H9 (cell line): ENCODE measurements around the gene ZNF80. TPM values are rescaled to one million over a fixed set of nuclear protein-coding genes. Genes with fewer than 3 reads are reported as not detected.

Experiments
- DNase-seq: peaks from one replicate; pipeline ENCODE4 v3.0.0-alpha.2; 2017
- H2AFZ ChIP-seq: one replicate; pipeline ENCODE4 v1.6.1; 2013; ENCODE audit warnings: mild to moderate bottlenecking, low read length, control low read depth, moderate library complexity
- H2AK5ac ChIP-seq: 2 replicates; pipeline ENCODE4 v1.6.1; 2013; ENCODE audit warnings: low read length, control low read depth, mixed read lengths; ENCODE audit not compliant: insufficient read length
- H2BK120ac ChIP-seq: one replicate; pipeline ENCODE4 v1.6.1; 2013; ENCODE audit warnings: low read depth, mild to moderate bottlenecking, low read length, control low read depth, inconsistent platforms; ENCODE audit not compliant: poor library complexity, severe bottlenecking
- H2BK12ac ChIP-seq: 2 replicates; pipeline ENCODE4 v1.6.1; 2013; ENCODE audit warnings: low read length, control low read depth, mixed read lengths, low read depth; ENCODE audit not compliant: insufficient read length
- H2BK15ac ChIP-seq: 2 replicates; pipeline ENCODE4 v1.6.1; 2013; ENCODE audit warnings: low read depth, low read length, control low read depth
- H2BK20ac ChIP-seq: one replicate; pipeline ENCODE4 v1.6.1; 2013; ENCODE audit warnings: low read depth, mild to moderate bottlenecking, low read length, control low read depth, inconsistent platforms; ENCODE audit not compliant: poor library complexity, severe bottlenecking
- H2BK5ac ChIP-seq: 2 replicates; pipeline ENCODE4 v1.6.1; 2013; ENCODE audit warnings: low read length, control low read depth, mixed read lengths; ENCODE audit not compliant: insufficient read length
- H3K14ac ChIP-seq: 2 replicates; pipeline ENCODE4 v1.6.1; 2013; ENCODE audit warnings: low read length, control low read depth; ENCODE audit not compliant: insufficient read depth
- H3K18ac ChIP-seq: 2 replicates; pipeline ENCODE4 v1.6.1; 2013; ENCODE audit warnings: low read depth, mild to moderate bottlenecking, mixed read lengths, low read length, control low read depth; ENCODE audit not compliant: insufficient read length
- H3K23ac ChIP-seq: 2 replicates; pipeline ENCODE4 v1.6.1; 2013; ENCODE audit warnings: low read length, control low read depth, mixed read lengths, low read depth; ENCODE audit not compliant: insufficient read length
- H3K23me2 ChIP-seq: 2 replicates; pipeline ENCODE4 v1.6.1; 2013; ENCODE audit warnings: low read depth, mild to moderate bottlenecking, mixed read lengths, low read length, control low read depth; ENCODE audit not compliant: insufficient read length, poor library complexity, severe bottlenecking
- H3K27ac ChIP-seq: 2 replicates; pipeline ENCODE4 v1.5.1; 2013; ENCODE audit warnings: low read length, control low read depth, mixed read lengths, low read depth; ENCODE audit not compliant: insufficient read length
- H3K27me3 ChIP-seq: 2 replicates; pipeline ENCODE4 v1.6.1; 2013; ENCODE audit warnings: low read length, control low read depth, inconsistent platforms; ENCODE audit not compliant: insufficient read depth
- H3K4ac ChIP-seq: 2 replicates; pipeline ENCODE4 v1.6.1; 2013; ENCODE audit warnings: low read depth, mild to moderate bottlenecking, control low read depth, inconsistent platforms, low read length, moderate library complexity
- H3K4me1 ChIP-seq: 2 replicates; pipeline ENCODE4 v1.6.1; 2013; ENCODE audit warnings: low read length, control low read depth, inconsistent platforms; ENCODE audit not compliant: insufficient read depth
- H3K4me2 ChIP-seq: 2 replicates; pipeline ENCODE4 v1.6.1; 2013; ENCODE audit warnings: low read length, control low read depth, mixed read lengths; ENCODE audit not compliant: insufficient read length, insufficient read depth
- H3K56ac ChIP-seq: 2 replicates; pipeline ENCODE4 v1.6.1; 2013; ENCODE audit warnings: low read depth, mild to moderate bottlenecking, mixed read lengths, low read length, control low read depth; ENCODE audit not compliant: insufficient read length
- H3K79me1 ChIP-seq: 2 replicates; pipeline ENCODE4 v1.6.1; 2013; ENCODE audit warnings: low read depth, mild to moderate bottlenecking, moderate library complexity, low read length, control low read depth, inconsistent platforms; ENCODE audit not compliant: insufficient read depth, poor library complexity, severe bottlenecking
- H3K79me2 ChIP-seq: 2 replicates; pipeline ENCODE4 v1.6.1; 2013; ENCODE audit warnings: low read length, control low read depth, inconsistent platforms; ENCODE audit not compliant: insufficient read depth
- H3K9ac ChIP-seq: 2 replicates; pipeline ENCODE4 v1.6.1; 2013; ENCODE audit warnings: low read length, control low read depth, mixed read lengths; ENCODE audit not compliant: insufficient read length; ENCODE audit errors: extremely low read depth
- H3K9me3 ChIP-seq: one replicate; pipeline ENCODE4 v1.6.1; 2013; ENCODE audit warnings: low read depth, low read length, inconsistent platforms; ENCODE audit not compliant: control insufficient read depth
- H3T11ph ChIP-seq: one replicate; pipeline ENCODE4 v1.6.1; 2013; ENCODE audit warnings: mild to moderate bottlenecking, low read length, control low read depth, inconsistent platforms
- H4K20me1 ChIP-seq: one replicate; pipeline ENCODE4 v1.6.1; 2013; ENCODE audit not compliant: control insufficient read depth, insufficient read length, insufficient read depth
- H4K5ac ChIP-seq: 2 replicates; pipeline ENCODE4 v1.6.1; 2013; ENCODE audit warnings: low read depth, mild to moderate bottlenecking, mixed read lengths, low read length, control low read depth; ENCODE audit not compliant: insufficient read length
- H4K8ac ChIP-seq: replicated peaks from 2 replicates; pipeline ENCODE4 v1.6.1; 2013; ENCODE audit warnings: low read length, control low read depth, mixed read lengths, low read depth; ENCODE audit not compliant: insufficient read length
- H4K91ac ChIP-seq: 2 replicates; pipeline ENCODE4 v1.6.1; 2013; ENCODE audit warnings: low read depth, mild to moderate bottlenecking, moderate library complexity, mixed read lengths, low read length, control low read depth; ENCODE audit not compliant: insufficient read length
- H3K27ac Mint-ChIP-seq, 3 experiments: 2 replicates in 2 of 3; 3 replicates in 1 of 3; pipeline ENCODE4 v1.8.0; 2020 to 2021; ENCODE audit warnings: mixed read lengths in 3 of 3, mild to moderate bottlenecking in 1 of 3, moderate library complexity in 1 of 3
- H3K27me3 Mint-ChIP-seq: 2 replicates; pipeline ENCODE4 v1.8.0; 2021; ENCODE audit warnings: low read depth, mild to moderate bottlenecking, moderate library complexity, mixed read lengths
- H3K36me3 Mint-ChIP-seq, 3 experiments: 2 replicates in 2 of 3; 3 replicates in 1 of 3; pipeline ENCODE4 v1.8.0; 2020 to 2021; ENCODE audit warnings: low read depth in 3 of 3, mixed read lengths in 3 of 3; ENCODE audit not compliant: insufficient read depth in 1 of 3
- H3K4me1 Mint-ChIP-seq, 2 experiments: 2 replicates each; pipeline ENCODE4 v1.8.0; 2020; ENCODE audit warnings: mixed read lengths in 2 of 2
- H3K4me3 Mint-ChIP-seq, 2 experiments: 2 replicates in 1 of 2; 3 replicates in 1 of 2; pipeline ENCODE4 v1.8.0; 2020 to 2021; ENCODE audit warnings: mild to moderate bottlenecking in 2 of 2, mixed read lengths in 2 of 2, moderate library complexity in 1 of 2
- H3K9me3 Mint-ChIP-seq, 2 experiments: 2 replicates in 1 of 2; 3 replicates in 1 of 2; pipeline ENCODE4 v1.8.0; 2020; ENCODE audit warnings: mild to moderate bottlenecking in 2 of 2, mixed read lengths in 2 of 2, moderate library complexity in 1 of 2
- WGBS: extraction: QIAGEN DNeasy Blood & Tissue Kit; methylation state at CpG from one replicate; pipeline ENCODE4 v1.1.7; 2013; ENCODE audit warnings: missing lambda C conversion rate, low lambda C conversion rate, mixed read lengths; ENCODE audit not compliant: insufficient read length; ENCODE audit errors: extremely low coverage; 5-methylcytosine and 5-hydroxymethylcytosine counted together
- total RNA-seq: library from RNA; stranded (reverse); gene quantifications from 2 replicates; pipeline ENCODE4 v1.2.1, GENCODE V29; 2021
- TF ChIP-seq, protein P1 (sequence below): fragments of 200-600 bp; sonication (generic); conservative IDR thresholded peaks from 3 replicates; pipeline ENCODE4 v1.8.0; 2021; ENCODE audit warnings: antibody characterized with exemption, mild to moderate bottlenecking

Gene ZNF80
- total RNA-seq, 1 experiment from 2014 or later, result not detected

DNA sequence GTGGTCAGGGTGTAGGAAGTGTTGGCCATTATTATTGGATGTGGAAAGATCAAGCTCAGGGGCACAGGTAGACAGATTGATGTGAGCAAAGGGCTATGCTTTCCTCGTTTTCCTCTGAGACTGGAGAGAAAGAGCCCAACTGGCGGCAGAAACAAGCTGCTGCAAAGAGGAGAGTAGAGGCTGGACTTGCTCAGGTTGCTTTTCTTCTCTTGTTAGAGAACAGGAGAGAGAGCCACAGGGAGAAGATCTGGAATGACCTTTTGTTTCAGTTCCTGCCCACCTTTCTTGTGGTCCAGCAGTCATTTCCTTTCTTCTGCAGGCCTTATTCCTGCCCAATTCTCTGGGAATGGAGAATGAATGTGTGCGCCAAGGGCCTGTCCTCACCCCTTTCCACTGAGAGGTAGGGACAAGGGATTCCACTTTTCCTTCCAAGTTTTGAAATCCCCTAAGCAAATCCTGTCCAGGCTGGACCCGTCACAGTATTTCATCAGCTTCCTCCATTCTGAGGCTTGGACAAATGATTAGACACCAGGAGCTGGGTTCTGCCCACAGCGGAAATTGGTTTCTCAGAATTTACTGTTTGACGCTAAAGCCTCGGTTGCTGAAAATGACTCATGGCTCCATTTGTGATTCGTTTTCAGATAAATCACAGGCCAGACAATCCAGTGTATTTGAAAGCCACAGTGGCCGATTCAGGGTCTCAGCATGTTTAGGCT lies 16.1 kb downstream of the ZNF80 start:
- no peak overlapping the region for H3K23ac ChIP-seq
- no CpG with 5 or more reads among the region's 9 CpGs for WGBS
- no peak overlapping the region for H3K56ac ChIP-seq
- H4K5ac ChIP-seq, result no peak overlapping the region
- no peak for DNase-seq
- no peaks in the 10 kb centered on the region for H4K20me1 ChIP-seq
- H3K9me3 Mint-ChIP-seq, result peaks cover 18 to 19% of the 10 kb centered on the region in 2 experiments
- no peaks in the 10 kb centered on the region for H3K79me2 ChIP-seq
- no peak overlapping the region for H2AK5ac ChIP-seq
- H3K27ac Mint-ChIP-seq, result no peak overlapping the region; a peak in 1 of 7 replicates
- H2BK5ac ChIP-seq, result no peak overlapping the region
- no peaks in the 10 kb centered on the region for H3K23me2 ChIP-seq
- no peak overlapping the region for H3K9ac ChIP-seq
- no peak overlapping the region for H3K4ac ChIP-seq
- H3K27ac ChIP-seq, result no peak overlapping the region
- no peaks in the 10 kb centered on the region for H3K79me1 ChIP-seq
- peaks cover 2% of the 10 kb centered on the region for H3K27me3 Mint-ChIP-seq
- no peak overlapping the region for H3K18ac ChIP-seq
- H3K4me1 ChIP-seq, result peaks cover 5% of the 10 kb centered on the region
- no peak overlapping the region for H4K91ac ChIP-seq
- no peaks in the 10 kb centered on the region for H3K9me3 ChIP-seq
- TF ChIP-seq, protein P1, sequence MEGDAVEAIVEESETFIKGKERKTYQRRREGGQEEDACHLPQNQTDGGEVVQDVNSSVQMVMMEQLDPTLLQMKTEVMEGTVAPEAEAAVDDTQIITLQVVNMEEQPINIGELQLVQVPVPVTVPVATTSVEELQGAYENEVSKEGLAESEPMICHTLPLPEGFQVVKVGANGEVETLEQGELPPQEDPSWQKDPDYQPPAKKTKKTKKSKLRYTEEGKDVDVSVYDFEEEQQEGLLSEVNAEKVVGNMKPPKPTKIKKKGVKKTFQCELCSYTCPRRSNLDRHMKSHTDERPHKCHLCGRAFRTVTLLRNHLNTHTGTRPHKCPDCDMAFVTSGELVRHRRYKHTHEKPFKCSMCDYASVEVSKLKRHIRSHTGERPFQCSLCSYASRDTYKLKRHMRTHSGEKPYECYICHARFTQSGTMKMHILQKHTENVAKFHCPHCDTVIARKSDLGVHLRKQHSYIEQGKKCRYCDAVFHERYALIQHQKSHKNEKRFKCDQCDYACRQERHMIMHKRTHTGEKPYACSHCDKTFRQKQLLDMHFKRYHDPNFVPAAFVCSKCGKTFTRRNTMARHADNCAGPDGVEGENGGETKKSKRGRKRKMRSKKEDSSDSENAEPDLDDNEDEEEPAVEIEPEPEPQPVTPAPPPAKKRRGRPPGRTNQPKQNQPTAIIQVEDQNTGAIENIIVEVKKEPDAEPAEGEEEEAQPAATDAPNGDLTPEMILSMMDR, result no peak
- H3T11ph ChIP-seq, result no peak overlapping the region
- peaks cover 6 to 18% (median 10%) of the 10 kb centered on the region in 3 experiments; a peak in 6 of 7 replicates for H3K36me3 Mint-ChIP-seq
- no peak overlapping the region for H2AFZ ChIP-seq
- H3K4me1 Mint-ChIP-seq, result peaks cover 6 to 10% of the 10 kb centered on the region in 2 experiments
- H3K4me2 ChIP-seq, result no peak overlapping the region
- no peak overlapping the region for H3K4me3 Mint-ChIP-seq
- no peak overlapping the region for H2BK12ac ChIP-seq
- no peaks in the 10 kb centered on the region; the same call in 1 of the 2 replicates for H3K27me3 ChIP-seq
- H2BK120ac ChIP-seq, result no peak overlapping the region
- H2BK20ac ChIP-seq, result no peak overlapping the region
- H3K14ac ChIP-seq, result no peak overlapping the region
- H4K8ac ChIP-seq, result no peak overlapping the region
- no peak overlapping the region for H2BK15ac ChIP-seq
